C4-2B (cell line): ENCODE results near the gene KCNQ5.

ENCODE experiments used
- ZFX ChIP-seq: fragments of 450-650 bp; IDR thresholded peaks from 2 replicates; pipeline ENCODE4 v1.6.1; 2017
- TF ChIP-seq, protein P1 (sequence below): fragments of 450-650 bp; conservative IDR thresholded peaks from 2 replicates; pipeline ENCODE4 v1.5.1; 2017; ENCODE audit warnings: mild to moderate bottlenecking

- TF ChIP-seq, protein P1, sequence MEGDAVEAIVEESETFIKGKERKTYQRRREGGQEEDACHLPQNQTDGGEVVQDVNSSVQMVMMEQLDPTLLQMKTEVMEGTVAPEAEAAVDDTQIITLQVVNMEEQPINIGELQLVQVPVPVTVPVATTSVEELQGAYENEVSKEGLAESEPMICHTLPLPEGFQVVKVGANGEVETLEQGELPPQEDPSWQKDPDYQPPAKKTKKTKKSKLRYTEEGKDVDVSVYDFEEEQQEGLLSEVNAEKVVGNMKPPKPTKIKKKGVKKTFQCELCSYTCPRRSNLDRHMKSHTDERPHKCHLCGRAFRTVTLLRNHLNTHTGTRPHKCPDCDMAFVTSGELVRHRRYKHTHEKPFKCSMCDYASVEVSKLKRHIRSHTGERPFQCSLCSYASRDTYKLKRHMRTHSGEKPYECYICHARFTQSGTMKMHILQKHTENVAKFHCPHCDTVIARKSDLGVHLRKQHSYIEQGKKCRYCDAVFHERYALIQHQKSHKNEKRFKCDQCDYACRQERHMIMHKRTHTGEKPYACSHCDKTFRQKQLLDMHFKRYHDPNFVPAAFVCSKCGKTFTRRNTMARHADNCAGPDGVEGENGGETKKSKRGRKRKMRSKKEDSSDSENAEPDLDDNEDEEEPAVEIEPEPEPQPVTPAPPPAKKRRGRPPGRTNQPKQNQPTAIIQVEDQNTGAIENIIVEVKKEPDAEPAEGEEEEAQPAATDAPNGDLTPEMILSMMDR, result no peak
- TF ChIP-seq ZFX, result no peak
Observed at GRCh38 chr6:72588155-72588554, 33.7 kb upstream of the KCNQ5 start.
